Ishikawa (cell line): Measurements from ENCODE around the gene HOMER1.

Experiments
- CEBPB ChIP-seq: IDR thresholded peaks from 2 replicates; pipeline ENCODE4 v1.6.1; 2012
- CREB1 ChIP-seq: IDR thresholded peaks from 2 replicates; pipeline ENCODE4 v1.6.1; 2012; ENCODE audit warnings: low read depth
- EGR1 ChIP-seq: IDR thresholded peaks from 2 replicates; pipeline ENCODE4 v1.6.1; 2012
- EP300 ChIP-seq: IDR thresholded peaks from 2 replicates; pipeline ENCODE4 v1.6.1; 2012; ENCODE audit warnings: borderline replicate concordance
- FOXM1 ChIP-seq: IDR thresholded peaks from 2 replicates; pipeline ENCODE4 v1.6.1; 2012; ENCODE audit warnings: low read depth, borderline replicate concordance
- NFIC ChIP-seq: IDR thresholded peaks from 2 replicates; pipeline ENCODE4 v1.6.1; 2012
- RAD21 ChIP-seq: IDR thresholded peaks from 2 replicates; pipeline ENCODE4 v1.6.1; 2012; ENCODE audit warnings: low read depth
- TAF1 ChIP-seq: IDR thresholded peaks from 2 replicates; pipeline ENCODE4 v1.6.1; 2012; ENCODE audit warnings: low read depth, mild to moderate bottlenecking
- TCF12 ChIP-seq: IDR thresholded peaks from 2 replicates; pipeline ENCODE4 v1.6.1; 2012; ENCODE audit warnings: low read depth
- TEAD4 ChIP-seq: IDR thresholded peaks from 2 replicates; pipeline ENCODE4 v1.6.1; 2012
- YY1 ChIP-seq: IDR thresholded peaks from 2 replicates; pipeline ENCODE4 v1.6.1; 2012; ENCODE audit warnings: low read depth
- ZBTB7A ChIP-seq: IDR thresholded peaks from 2 replicates; pipeline ENCODE4 v1.6.1; 2012; ENCODE audit warnings: low read depth
- TF ChIP-seq, protein P1 (sequence below): IDR thresholded peaks from 2 replicates; pipeline ENCODE4 v1.6.1; 2012
- TF ChIP-seq, protein P2 (sequence below): IDR thresholded peaks from 2 replicates; pipeline ENCODE4 v1.6.1; 2012; ENCODE audit warnings: low read depth, mild to moderate bottlenecking
- TF ChIP-seq, protein P3 (sequence below): IDR thresholded peaks from 2 replicates; pipeline ENCODE4 v1.6.1; 2012

HOMER1 gene

DNA sequence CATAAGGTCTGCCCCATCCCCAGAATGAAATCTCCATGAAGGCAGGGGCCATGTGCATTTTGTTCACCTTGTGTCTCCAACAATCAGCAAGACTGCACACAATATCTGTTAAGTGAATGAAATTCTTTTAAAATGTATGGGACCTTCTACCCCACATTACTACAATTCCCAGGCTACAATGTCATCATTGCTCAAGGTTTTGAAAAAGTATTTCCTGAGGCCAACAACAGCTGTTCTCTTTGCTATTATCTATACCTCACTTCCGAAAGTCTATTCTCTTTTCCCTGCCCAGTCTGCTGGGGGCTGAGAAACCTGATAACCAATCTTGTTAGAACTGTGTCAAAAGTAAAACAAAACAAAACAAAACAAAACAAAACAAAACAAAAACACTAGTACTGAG is 29.2 kb downstream of the HOMER1 start:
- TF ChIP-seq CREB1 (no peak), TCF12 (no peak), ZBTB7A (no peak), NFIC (no peak), TEAD4 (no peak), CEBPB (no peak), FOXM1 (no peak), EP300 (no peak), TAF1 (no peak), RAD21 (no peak), YY1 (no peak), EGR1 (no peak)
- TF ChIP-seq, protein P1, sequence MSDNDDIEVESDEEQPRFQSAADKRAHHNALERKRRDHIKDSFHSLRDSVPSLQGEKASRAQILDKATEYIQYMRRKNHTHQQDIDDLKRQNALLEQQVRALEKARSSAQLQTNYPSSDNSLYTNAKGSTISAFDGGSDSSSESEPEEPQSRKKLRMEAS = no peak
- TF ChIP-seq, protein P2, sequence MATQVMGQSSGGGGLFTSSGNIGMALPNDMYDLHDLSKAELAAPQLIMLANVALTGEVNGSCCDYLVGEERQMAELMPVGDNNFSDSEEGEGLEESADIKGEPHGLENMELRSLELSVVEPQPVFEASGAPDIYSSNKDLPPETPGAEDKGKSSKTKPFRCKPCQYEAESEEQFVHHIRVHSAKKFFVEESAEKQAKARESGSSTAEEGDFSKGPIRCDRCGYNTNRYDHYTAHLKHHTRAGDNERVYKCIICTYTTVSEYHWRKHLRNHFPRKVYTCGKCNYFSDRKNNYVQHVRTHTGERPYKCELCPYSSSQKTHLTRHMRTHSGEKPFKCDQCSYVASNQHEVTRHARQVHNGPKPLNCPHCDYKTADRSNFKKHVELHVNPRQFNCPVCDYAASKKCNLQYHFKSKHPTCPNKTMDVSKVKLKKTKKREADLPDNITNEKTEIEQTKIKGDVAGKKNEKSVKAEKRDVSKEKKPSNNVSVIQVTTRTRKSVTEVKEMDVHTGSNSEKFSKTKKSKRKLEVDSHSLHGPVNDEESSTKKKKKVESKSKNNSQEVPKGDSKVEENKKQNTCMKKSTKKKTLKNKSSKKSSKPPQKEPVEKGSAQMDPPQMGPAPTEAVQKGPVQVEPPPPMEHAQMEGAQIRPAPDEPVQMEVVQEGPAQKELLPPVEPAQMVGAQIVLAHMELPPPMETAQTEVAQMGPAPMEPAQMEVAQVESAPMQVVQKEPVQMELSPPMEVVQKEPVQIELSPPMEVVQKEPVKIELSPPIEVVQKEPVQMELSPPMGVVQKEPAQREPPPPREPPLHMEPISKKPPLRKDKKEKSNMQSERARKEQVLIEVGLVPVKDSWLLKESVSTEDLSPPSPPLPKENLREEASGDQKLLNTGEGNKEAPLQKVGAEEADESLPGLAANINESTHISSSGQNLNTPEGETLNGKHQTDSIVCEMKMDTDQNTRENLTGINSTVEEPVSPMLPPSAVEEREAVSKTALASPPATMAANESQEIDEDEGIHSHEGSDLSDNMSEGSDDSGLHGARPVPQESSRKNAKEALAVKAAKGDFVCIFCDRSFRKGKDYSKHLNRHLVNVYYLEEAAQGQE = no peak
- TF ChIP-seq, protein P3, sequence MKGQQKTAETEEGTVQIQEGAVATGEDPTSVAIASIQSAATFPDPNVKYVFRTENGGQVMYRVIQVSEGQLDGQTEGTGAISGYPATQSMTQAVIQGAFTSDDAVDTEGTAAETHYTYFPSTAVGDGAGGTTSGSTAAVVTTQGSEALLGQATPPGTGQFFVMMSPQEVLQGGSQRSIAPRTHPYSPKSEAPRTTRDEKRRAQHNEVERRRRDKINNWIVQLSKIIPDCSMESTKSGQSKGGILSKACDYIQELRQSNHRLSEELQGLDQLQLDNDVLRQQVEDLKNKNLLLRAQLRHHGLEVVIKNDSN = no peak

DNA sequence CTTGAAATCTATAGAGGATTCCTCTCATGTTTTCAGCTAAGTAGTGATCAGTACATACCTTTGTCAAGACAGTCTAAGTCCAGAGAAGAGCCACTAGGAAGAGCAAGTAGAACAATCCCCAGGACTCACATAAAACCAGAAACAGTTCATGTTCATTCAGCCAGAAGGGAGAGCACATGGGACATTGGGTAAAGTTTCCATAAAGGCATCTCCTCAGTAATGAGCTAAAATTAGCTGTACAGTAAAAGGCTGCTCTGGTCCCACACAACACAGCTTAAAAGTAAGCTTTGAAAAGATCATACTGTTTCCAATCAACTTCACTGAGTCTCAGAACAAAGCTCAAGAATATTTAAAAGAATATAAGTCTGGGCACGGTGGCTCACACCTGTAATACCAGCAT is 32.4 kb downstream of the HOMER1 start:
- TF ChIP-seq TEAD4 (no peak), CREB1 (no peak), FOXM1 (no peak), NFIC (no peak)
- TF ChIP-seq, protein P2 = no peak

DNA sequence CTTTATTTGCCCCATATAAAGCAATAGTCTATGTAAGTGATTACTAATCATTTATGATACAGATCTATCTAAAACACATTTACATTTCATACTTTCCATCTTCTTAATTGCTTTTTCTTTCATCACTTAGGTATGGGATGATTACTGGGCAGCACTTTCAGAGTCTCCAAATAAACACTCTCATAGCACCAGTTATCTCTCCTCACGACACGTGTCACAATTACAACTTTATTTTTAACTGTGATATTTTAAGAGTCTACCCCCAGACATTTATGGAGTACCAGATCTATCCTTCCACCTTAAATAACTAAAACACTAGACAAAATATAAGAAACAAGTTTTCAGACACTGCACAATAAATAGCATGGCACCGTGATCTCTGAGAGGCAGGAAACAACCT is 32.9 kb downstream of the HOMER1 start:
- TF ChIP-seq EGR1 (no peak), EP300 (no peak), TAF1 (no peak), TEAD4 (no peak), YY1 (no peak), RAD21 (no peak), NFIC (no peak), FOXM1 (no peak), ZBTB7A (no peak), CEBPB (no peak)
- TF ChIP-seq, protein P2 = no peak
- TF ChIP-seq, protein P3 = no peak

DNA sequence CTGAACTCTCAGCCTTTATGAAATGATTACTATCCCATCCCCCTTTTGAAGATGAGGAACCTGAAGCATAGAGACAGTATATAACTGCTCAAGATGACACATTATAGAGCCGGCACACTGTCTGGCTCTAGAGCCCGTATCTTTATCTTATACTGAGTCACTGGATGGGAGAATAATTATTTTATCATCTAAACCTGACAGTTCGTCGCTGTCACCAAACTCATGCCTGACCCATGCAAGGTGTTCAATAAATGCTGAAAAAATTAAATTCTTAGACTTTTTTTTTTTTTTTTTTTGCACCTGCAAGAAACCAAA is 38.8 kb downstream of the HOMER1 start:
- TF ChIP-seq, protein P1 = no peak
- no peak for TF ChIP-seq CREB1
- TF ChIP-seq, protein P2 = no peak
- TF ChIP-seq YY1 = no peak
- TF ChIP-seq ZBTB7A = no peak
- TF ChIP-seq TAF1 = no peak
- TF ChIP-seq FOXM1 = no peak
- no peak for TF ChIP-seq EP300
